ENCODE measurements around the gene DHRS2. TPM values are rescaled to one million over a fixed set of nuclear protein-coding genes. Genes with fewer than 3 reads are reported as not detected.

The DHRS2 gene
- total and polyA plus RNA-seq, 2 of the 13 experiments (the other 11 are each of a cell fraction or from before 2014, with no cell fraction given), result 1,621 to 3,021 TPM

GRCh38 chr14:23689709-23690514, 53.7 kb downstream of the DHRS2 start (continued):
- TF ChIP-seq FOSL2 (CRISPR knock-in tag; IDR thresholded peaks at IDR 0.05), result peak; percentile 73
- peak; percentile 79 for TF ChIP-seq POGZ (CRISPR knock-in tag; IDR thresholded peaks at IDR 0.05)
- TF ChIP-seq SKI (IDR thresholded peaks at IDR 0.05; ENCODE audit: partially characterized antibody), result peak; percentile 82
- TF ChIP-seq NFKBIZ (CRISPR knock-in tag; IDR thresholded peaks at IDR 0.05), result peak; percentile 72
- peak; percentile 82 for TF ChIP-seq ARID5B (CRISPR knock-in tag; IDR thresholded peaks at IDR 0.05)
- TF ChIP-seq ZNF331 (CRISPR knock-in tag; IDR thresholded peaks at IDR 0.05), result peak; percentile 86
- peak; percentile 21 for TF ChIP-seq ZSCAN9 (CRISPR knock-in tag; IDR thresholded peaks at IDR 0.05; ENCODE audit: borderline replicate concordance)
- TF ChIP-seq ZNF281 (CRISPR knock-in tag; IDR thresholded peaks at IDR 0.05; ENCODE audit: borderline replicate concordance), result peak; percentile 97
- TF ChIP-seq MED8 (CRISPR knock-in tag; IDR thresholded peaks at IDR 0.05; ENCODE audit: insufficient replicate concordance), result peak; percentile 73
- TF ChIP-seq ZSCAN5A (CRISPR knock-in tag; IDR thresholded peaks at IDR 0.05; ENCODE audit: borderline replicate concordance), result peak; percentile 88; the same call in 1 of the 2 replicates
- peak; percentile 55; the same call in 1 of the 2 replicates for TF ChIP-seq SMAD3 (CRISPR knock-in tag; IDR thresholded peaks at IDR 0.05)
- TF ChIP-seq ZNF747 (CRISPR knock-in tag; IDR thresholded peaks at IDR 0.05; ENCODE audit: borderline replicate concordance), result peak; percentile 70; the same call in 1 of the 2 replicates
- peak; percentile 92 for TF ChIP-seq FOXA3 (CRISPR knock-in tag; IDR thresholded peaks at IDR 0.05)
- TF ChIP-seq ERF (CRISPR knock-in tag; IDR thresholded peaks at IDR 0.05), result 0 out of 2 replicates have a peak, but pooled peaks have one; percentile 13
- TF ChIP-seq ZNF7 (CRISPR knock-in tag; IDR thresholded peaks at IDR 0.05), result peak; percentile 50; the same call in 1 of the 2 replicates
- peak; percentile 95 for TF ChIP-seq FOXP4 (CRISPR knock-in tag; IDR thresholded peaks at IDR 0.05)
- TF ChIP-seq HOXA5 (CRISPR knock-in tag; IDR thresholded peaks at IDR 0.05), result 0 out of 2 replicates have a peak, but pooled peaks have one; percentile 46

All from HepG2 (cell line).